GM18858 (cell line): Measurements from ENCODE around the gene POC1A.
"Not testable (repeated sequence)": the region's sequence is repeated elsewhere in the genome, so short reads cannot be mapped to it uniquely, and the experiment has no call there.

ENCODE experiments used
- ATAC-seq: cut with Tn5 transposase; IDR thresholded peaks from one replicate; pipeline ENCODE4 v1.9.1; 2021; ENCODE audit not compliant: unreplicated experiment

Gene POC1A

DNA sequence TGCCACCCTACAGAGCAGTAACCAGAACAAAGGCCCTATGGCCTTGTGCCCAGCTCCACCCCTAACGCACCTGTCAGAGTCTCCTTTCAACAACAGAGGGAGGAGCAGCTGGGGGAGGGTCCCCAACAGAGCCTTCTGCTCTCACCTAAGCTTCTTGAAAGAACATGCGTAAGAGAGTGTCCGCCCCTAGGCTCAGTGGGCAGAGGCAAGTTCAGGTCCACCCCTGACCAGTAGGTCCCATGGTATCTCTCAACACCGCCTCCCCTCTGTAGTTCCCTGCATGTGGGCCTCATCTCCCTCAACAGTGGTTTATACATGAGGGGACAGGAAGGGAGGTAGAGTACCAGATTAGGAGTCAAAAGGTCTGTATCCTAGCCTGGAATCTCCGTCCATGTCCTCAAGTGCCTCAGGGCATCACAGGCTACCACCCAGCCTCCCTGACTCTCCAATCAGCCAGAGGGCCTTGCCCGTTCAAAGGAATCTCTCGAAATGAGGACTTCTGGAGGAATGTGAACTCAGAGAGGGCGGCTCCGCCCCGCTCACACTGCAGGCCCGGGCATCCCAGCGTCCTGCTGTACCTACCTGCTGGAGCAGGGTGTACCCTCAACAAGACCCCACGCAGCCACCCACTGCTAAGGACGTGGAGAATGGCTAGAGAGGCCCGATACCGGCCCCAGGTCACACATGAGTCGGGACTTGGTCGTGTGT lies 680 bp downstream of the POC1A start:
- no peak for ATAC-seq

- ATAC-seq = not testable (repeated sequence)
Measured at GRCh38 chr3:52151991-52152390, 2.2 kb downstream of the POC1A start.

- ATAC-seq = no peak
Measured at GRCh38 chr3:52150860-52151259, 3.4 kb downstream of the POC1A start.

DNA sequence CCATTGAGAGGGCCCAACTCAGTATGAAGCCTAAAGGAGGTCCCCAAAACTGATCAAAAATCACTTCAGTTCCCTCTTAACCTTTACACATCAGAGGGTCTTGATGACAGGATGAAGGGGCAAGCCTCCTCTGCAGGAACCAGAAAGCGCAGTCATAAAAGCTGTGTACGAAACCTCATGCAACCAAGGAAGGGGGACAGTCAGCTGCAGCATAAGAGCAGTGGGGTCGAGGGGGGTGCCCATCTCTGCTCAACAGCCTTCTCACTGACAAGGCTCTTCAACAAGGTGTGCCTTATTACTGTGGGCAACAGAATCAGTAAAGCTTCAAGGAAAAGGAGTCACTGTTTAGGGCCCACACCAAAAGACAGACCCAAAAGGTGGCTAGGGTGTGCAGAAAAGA lies 3.9 kb downstream of the POC1A start:
- no peak for ATAC-seq

DNA sequence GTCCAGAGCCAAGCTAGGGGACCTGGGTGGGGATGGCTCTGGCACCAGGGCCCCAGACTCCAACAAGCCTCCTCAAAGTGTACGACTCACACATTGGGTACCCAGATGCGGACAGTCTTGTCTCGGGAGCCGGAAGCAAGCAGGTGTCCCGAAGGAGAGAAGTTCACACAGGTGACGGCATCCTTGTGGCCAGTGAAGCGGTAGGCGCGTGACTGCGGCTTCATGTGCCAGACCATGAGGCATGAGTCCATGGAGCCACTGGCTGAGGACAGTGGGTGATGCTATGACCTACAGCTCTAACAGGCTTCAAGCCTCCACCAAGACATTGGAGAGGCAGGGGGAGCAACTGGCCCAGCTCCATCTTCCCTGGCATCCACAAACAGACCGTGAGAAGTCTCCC lies 4.5 kb downstream of the POC1A start:
- no peak for ATAC-seq

- no peak for ATAC-seq
Measured at GRCh38 chr3:52149021-52149420, 5.2 kb downstream of the POC1A start.

- no peak for ATAC-seq
Measured at GRCh38 chr3:52147804-52148203, 6.4 kb downstream of the POC1A start.

DNA sequence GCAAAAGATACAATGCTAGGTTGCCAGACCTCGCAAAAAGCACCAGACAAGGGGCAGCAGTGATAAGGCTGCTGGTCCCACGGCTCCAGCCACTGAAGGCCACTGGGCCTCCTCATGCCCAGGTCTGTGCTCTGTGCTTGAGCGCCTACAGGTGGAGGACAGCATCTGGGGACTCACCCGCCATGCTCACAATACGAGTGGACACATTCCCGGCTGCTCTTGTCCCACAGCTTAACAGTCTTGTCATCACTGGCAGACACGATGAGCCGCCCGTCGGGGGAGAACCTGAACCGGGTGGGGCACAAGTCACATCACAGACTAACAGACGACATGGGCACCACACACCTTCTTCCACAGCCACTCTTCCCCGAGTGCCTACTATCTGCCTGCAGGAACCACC lies 7.4 kb downstream of the POC1A start:
- ATAC-seq = no peak

DNA sequence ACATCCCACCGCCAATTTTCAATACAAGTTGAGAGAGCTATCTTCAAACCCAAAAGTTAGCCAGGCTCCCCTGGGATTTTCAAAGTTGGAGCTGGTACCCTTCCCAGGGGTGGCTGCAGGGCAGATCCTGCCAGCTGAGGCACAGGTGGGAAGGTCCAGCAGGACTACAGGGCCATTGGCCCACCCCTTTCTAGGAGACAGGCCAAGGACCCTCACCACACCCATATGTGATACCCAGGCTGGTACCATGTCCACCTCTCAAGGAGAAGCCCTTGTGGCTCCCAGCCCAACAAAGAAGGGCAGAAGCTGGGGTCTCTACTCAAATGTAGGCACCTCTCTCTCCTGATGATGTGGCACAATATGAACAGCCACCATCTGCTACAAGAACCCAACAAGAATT lies 8.0 kb downstream of the POC1A start:
- no peak for ATAC-seq

DNA sequence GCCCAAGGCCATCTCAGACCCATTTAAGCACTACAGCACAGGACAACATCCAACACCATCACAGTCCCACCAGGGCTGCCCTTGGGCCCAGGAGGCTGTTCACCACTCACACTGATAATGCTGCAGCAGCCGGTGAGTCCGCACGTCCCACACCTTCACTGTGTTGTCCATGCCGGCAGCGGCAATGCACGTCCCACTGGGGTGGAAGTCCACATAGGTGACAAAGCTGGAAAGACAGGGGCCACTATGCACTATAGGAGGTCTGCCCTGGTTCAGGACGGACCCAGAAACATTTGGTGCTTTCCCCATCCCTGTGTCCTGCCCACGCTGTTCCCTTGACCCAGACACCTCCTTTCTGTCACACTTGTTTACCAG lies 8.5 kb downstream of the POC1A start:
- no peak for ATAC-seq

- no peak for ATAC-seq
Measured at GRCh38 chr3:52144796-52145735, 9.2 kb downstream of the POC1A start.

DNA sequence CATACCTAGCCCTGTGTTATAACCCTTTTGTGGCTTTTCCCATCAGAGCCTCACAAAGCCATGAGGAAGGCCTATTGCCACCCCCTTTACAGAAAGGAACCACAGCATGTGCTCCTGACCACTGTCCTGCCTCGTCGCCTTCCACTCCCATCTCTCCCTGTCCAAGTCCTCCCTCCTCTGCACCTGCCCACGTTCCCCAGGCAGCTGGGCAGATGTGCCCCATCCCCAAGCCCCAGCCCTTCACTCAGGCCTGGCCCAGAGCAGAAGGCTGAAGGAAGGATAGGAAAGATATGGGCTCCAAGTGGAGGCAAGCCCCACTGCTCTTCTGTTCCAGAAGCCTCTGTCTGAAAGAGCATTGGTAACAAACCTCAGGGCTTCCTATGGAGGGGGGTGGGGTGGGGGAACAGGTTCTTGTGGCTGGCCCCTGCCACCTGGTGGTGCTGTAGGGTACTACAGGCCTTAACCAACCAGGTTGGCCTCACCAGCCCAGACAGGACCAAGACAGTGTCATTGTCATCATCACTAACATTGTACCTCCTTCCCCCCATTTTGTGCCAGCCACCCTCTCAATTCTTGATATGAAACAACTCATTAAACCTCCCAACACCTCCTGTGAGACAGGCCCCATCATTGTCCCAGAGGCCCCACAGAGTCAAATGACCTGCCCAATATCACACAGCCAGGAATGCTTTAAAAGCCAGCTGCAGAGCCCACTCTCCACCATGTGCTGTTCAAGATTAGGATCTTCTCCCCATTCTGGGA lies 10.0 kb downstream of the POC1A start:
- no peak for ATAC-seq

DNA sequence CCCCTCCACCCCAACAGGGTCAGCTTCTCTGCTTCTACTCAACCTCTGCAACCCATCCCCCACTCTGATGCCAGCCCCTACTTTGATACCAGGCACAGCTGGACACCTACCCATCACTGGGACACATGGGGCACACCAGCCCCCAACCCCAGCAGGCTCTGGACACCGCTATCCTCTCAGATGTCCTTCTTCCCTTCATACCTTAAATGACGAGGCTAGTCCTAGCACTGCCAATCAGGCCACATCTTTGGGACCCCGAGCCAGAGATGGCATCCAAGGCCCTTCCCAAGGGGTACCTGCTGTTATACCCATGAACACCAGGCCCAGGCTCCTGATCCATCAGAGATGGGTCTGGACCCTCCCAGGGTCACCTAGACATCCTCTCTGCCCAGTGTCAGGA lies 10.6 kb downstream of the POC1A start:
- no peak for ATAC-seq

- no peak for ATAC-seq
Measured at GRCh38 chr3:52143156-52143555, 11.1 kb downstream of the POC1A start.

DNA sequence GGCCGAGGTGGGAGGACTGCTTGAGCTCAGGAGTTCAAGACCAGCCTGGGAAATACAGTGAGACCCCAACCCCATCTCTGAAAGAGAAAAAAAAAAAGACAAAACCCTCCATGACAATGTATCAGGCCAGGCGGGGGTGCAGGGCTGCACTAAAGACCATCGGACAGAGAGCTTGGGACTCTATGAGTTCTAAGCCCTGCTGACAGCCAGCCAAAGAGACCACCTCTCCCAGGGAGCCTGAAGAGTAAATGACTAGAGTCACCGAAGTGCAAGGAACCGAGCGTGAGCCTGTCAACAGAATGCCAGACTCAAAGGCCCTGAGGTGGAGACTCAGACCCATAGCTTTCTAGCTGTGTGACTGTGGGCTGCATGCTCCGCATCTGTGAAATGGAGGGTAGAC lies 12.5 kb downstream of the POC1A start:
- no peak for ATAC-seq

- ATAC-seq = no peak
Measured at GRCh38 chr3:52140769-52141168, 13.5 kb downstream of the POC1A start.

DNA sequence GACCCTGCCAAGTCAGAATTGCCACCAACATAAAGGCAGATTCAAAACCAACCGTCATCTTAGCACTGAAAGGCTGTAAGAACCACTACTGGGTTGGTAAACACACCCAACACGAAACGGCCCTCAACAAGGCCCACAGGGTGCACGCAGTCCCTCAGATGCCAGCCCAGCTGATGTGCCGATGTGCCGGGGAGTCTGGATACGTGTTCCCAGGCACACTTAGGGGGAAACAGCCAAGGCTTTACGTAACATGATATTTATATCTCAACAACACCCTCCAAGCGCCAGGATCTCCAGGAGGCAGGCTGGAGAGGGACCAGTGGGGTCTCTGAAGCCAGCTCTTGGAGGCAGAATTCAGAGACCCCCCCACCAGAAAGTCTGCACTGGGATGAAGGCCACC lies 14.2 kb downstream of the POC1A start:
- no peak for ATAC-seq

DNA sequence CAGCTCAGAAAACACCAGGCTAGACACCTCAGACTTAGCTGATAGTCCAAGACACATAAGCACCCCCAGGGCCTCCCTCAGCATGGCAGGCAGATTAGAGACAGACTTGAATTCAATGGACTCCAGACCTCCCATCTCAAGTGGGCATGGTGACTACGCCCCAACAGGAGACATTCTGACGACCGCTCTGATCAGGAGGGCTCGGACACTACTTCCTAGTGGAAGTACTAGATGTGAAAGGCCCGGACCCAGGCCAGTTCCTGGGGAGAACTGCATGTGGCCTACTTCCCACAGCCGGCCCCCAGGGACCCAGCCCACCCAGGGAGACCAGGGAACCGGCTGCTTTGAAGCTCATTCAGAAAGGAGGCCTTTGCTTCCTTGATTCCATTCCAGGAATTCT lies 16.9 kb downstream of the POC1A start:
- no peak for ATAC-seq

DNA sequence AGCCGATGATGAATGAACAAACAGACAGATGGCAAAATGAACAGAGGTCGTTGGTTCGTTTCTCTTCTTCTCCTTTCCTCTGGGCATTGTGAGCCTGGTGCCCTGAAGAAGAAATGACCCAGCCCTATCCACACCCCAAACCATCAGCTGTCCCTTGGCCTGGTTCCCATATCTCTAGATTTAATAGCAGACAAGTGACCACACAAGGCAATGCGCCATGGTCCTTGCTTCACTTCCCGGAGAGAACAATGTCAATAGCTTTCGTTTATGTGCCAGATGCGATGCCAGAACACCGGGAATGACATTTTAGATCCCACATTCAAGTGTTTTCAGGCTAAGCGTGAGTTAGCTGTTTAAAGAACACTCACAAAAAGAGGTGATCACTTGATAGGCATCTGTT lies 17.7 kb downstream of the POC1A start:
- no peak for ATAC-seq

DNA sequence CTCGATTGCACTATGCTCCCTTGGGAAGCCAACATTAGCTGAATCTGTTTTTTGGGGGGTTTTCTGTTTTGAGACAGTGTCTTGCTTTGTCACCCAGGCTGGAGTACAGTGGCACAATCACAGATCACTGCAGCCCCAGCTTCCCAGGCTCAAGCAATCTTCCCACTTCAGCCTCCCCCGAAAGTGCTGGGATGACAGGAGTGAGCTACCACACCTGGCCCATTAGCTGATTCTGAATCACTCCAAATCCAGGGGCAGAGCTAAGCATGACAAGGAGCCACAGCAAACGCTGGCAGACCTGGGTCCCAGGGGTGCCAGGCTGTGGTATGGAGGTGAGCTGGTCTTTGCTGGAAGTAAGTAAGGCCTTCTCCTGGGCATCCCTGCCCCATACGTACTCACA lies 18.9 kb downstream of the POC1A start:
- ATAC-seq = no peak

DNA sequence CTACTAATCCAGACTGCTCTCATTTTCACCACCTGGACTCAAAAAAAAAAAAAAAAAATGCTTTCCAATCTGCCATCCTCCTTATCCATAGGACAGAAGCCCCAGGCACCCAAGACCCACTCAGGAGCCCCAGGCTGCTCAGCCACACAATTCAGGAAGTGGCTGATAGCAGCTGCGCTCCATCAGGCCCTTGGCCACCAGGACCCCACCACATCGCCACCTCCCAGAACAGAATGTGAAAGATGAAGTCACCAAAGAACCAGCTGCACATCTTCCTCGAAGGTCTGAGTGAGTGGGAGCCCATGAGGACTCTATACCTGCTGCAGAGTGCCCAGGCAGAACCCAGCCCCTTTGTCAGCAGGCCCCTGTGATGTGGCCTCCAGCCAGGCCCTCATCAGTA lies 19.5 kb downstream of the POC1A start:
- ATAC-seq = no peak

DNA sequence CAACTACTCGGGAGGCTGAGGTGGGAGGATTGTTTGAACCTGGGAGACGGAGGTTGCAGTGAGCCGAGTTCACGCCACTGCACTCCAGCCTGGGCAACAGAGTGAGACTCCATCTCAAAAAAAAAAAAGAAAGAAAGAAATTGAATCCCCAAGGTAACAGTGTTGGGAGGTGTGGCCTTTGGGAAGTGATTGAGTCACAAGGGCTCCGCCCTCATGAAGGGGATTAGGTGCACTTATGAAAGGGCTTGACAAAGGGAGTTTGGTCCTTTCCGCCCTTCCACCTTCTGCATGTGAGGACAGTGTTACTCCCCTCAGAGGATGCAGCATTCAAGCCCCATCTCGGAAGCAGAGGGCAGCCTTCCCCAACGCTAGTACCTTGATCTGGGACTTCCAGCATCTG lies 21.3 kb downstream of the POC1A start:
- no peak for ATAC-seq
